ENCODE results near the gene KCNG1. TPM values are rescaled to one million over a fixed set of nuclear protein-coding genes. Genes with fewer than 3 reads are reported as not detected.

KCNG1 gene
- total and polyA plus RNA-seq, 2 of the 13 experiments (the other 11 are each of a cell fraction or from before 2014, with no cell fraction given), result not detected

DNA sequence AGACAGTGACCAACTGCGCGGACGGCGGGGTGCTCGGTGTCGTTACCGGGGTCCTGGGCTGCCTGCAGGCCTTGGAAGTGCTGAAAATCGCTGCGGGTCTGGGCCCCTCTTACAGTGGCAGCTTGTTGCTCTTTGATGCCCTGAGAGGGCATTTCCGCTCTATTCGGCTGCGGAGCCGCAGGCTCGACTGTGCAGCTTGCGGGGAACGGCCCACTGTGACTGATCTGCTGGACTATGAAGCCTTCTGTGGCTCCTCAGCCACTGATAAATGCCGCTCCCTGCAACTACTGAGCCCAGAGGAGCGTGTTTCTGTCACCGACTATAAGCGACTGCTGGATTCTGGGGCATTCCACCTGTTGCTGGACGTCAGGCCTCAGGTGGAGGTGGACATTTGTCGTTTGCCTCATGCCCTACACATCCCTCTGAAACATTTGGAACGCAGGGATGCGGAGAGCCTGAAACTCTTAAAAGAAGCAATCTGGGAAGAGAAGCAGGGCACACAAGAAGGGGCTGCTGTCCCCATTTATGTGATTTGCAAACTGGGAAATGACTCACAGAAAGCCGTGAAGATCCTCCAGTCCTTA is 63.3 kb downstream of the KCNG1 start (continued):
- no peak for TF ChIP-seq KDM3A (CRISPR knock-in tag; IDR thresholded peaks at IDR 0.05; ENCODE audit: low read depth)
- TF ChIP-seq NFYC (CRISPR knock-in tag; IDR thresholded peaks at IDR 0.05), result no peak
- TF ChIP-seq ZNF891 (CRISPR knock-in tag; IDR thresholded peaks at IDR 0.05), result peak; percentile 22; the same call in 1 of the 2 replicates
- TF ChIP-seq POLR2AphosphoS5 (IDR thresholded peaks at IDR 0.05; ENCODE audit: low read depth, low read length), result 0 out of 2 replicates have a peak, but pooled peaks have one; percentile 14
- no peak for TF ChIP-seq SMAD1 (CRISPR knock-in tag; IDR thresholded peaks at IDR 0.05; ENCODE audit: borderline replicate concordance, low read depth)
- TF ChIP-seq EEA1 (CRISPR knock-in tag; IDR thresholded peaks at IDR 0.05; ENCODE audit: borderline replicate concordance), result no peak
- no peak for TF ChIP-seq PHF21A (CRISPR knock-in tag; IDR thresholded peaks at IDR 0.05)
- TF ChIP-seq ZNF253 (CRISPR knock-in tag; IDR thresholded peaks at IDR 0.05; ENCODE audit: borderline replicate concordance), result 0 out of 2 replicates have a peak, but pooled peaks have one; percentile 26
- TF ChIP-seq ZNF749 (CRISPR knock-in tag; IDR thresholded peaks at IDR 0.05; ENCODE audit: borderline replicate concordance), result no peak
- TF ChIP-seq HDAC2 (CRISPR knock-in tag; IDR thresholded peaks at IDR 0.05), result no peak
- TF ChIP-seq, protein P1, sequence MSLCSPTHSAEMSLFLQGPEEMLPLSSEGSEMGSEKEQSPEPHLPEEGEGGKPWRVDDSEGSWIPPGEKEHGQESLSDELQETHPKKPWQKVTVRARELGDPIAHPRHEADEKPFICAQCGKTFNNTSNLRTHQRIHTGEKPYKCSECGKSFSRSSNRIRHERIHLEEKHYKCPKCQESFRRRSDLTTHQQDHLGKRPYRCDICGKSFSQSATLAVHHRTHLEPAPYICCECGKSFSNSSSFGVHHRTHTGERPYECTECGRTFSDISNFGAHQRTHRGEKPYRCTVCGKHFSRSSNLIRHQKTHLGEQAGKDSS (CRISPR knock-in tag; IDR thresholded peaks at IDR 0.05; ENCODE audit: borderline replicate concordance, low read depth), result no peak; the same call in 1 of the 2 replicates
- no peak for TF ChIP-seq GPN1 (CRISPR knock-in tag; IDR thresholded peaks at IDR 0.05; ENCODE audit: borderline replicate concordance)
- no peak for TF ChIP-seq HDAC1 (CRISPR knock-in tag; IDR thresholded peaks at IDR 0.05)
- TF ChIP-seq, protein P2, sequence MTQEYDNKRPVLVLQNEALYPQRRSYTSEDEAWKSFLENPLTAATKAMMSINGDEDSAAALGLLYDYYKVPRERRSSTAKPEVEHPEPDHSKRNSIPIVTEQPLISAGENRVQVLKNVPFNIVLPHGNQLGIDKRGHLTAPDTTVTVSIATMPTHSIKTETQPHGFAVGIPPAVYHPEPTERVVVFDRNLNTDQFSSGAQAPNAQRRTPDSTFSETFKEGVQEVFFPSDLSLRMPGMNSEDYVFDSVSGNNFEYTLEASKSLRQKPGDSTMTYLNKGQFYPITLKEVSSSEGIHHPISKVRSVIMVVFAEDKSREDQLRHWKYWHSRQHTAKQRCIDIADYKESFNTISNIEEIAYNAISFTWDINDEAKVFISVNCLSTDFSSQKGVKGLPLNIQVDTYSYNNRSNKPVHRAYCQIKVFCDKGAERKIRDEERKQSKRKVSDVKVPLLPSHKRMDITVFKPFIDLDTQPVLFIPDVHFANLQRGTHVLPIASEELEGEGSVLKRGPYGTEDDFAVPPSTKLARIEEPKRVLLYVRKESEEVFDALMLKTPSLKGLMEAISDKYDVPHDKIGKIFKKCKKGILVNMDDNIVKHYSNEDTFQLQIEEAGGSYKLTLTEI (CRISPR knock-in tag; conservative IDR thresholded peaks at IDR 0.05), result no peak
- TF ChIP-seq ZFYVE20 (CRISPR knock-in tag; IDR thresholded peaks at IDR 0.05; ENCODE audit: borderline replicate concordance, low read depth), result no peak
- no peak for TF ChIP-seq YEATS2 (CRISPR knock-in tag; IDR thresholded peaks at IDR 0.05; ENCODE audit: borderline replicate concordance)
- TF ChIP-seq ZBTB7B (CRISPR knock-in tag; IDR thresholded peaks at IDR 0.05), result no peak
